ENCODE measurements around the gene TTLL5.
"Not testable (repeated sequence)": the region's sequence is repeated elsewhere in the genome, so short reads cannot be mapped to it uniquely, and the experiment has no call there.

Gene TTLL5

DNA sequence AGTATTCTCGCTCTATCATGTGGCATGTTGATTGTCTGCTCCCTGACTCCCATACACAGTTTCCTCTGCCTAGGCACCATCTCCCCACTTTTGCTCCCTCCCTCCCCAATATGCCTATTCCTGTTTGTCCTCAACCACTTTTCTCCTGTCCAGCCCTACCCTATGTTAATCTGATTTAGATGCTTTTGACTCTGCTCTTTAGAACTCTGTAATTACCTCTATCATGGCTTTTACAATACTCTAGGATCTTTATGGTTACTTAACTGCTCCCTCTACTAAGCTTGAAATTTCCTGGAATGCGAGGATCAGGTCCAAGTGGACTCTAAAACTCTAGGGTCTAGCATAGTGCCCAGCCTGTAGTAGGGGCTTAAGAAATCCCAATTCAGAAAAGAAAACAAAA is 252.1 kb downstream of the TTLL5 start:
- DNase-seq (ENCODE audit: low read depth, low spot score) = no peak

DNA sequence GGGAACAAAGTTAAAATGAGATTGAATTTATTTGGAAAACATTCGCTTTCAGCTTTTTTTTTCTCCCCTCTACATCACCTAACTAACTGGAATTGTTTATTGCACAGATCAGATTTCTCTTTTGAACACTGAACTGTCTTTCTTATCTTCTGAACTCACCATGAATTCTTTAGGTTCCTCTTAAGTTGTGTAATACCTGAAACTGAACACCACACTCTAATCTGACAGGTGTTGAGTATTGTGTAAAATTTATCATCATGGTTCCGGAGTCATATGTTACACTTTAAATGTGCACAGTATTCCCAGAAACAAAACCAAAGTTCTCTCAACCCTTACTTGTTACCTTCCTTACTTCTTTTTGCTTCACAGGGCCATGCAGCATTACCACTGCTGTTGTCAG is 254.0 kb downstream of the TTLL5 start:
- DNase-seq (ENCODE audit: low read depth, low spot score) = no peak

DNA sequence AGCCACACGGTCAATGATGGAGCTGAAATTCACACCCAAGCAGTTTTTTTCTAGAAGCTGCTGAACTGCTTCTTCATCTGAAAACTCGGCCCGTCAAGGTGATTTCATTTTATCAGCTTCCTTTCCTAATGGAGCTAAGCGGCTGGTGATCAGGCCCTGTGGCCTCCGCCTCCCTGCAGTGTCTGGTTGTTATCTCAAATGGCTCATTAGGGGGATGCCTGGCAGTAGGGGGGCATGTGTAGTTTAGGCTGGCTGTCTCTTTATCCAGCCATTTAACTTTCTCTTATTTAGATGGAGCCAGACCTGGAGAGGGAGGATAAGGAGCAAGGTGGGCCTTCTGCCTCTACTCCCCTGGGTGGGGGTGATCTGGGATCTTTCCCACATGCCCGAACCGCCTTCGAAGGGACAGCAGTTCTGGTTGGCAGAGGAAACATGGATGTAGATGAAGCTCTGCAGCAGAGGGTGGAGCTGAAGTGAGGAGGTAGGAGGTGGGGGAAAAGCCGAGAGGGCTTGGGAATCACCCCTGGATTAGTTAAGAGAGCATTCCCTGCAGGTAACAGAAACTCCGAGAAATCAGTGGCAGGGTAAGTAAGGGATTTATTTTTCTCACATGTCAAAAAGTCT is 256.4 kb downstream of the TTLL5 start:
- DNase-seq (ENCODE audit: low read depth, low spot score) = peak; percentile 36

DNA sequence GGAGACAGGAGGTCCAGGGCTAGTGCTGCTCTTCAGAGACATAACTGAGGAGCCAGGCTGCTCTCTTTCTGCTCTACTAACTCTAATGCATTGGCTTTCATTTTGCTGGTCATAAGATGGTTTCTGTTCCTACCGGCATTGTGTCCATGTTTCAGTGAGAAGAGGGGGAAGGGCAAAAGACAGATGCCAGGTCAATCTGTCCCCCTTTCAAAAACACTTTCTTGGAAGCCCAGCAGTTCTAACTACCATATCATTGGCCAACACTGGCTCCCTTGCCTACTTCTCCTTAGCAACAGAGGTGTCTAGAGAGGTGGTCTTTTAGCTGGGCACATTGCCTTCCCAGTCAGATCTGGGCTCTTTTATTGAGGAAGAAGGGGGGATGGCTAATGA is 256.9 kb downstream of the TTLL5 start:
- DNase-seq (ENCODE audit: low read depth, low spot score) = no peak

DNA sequence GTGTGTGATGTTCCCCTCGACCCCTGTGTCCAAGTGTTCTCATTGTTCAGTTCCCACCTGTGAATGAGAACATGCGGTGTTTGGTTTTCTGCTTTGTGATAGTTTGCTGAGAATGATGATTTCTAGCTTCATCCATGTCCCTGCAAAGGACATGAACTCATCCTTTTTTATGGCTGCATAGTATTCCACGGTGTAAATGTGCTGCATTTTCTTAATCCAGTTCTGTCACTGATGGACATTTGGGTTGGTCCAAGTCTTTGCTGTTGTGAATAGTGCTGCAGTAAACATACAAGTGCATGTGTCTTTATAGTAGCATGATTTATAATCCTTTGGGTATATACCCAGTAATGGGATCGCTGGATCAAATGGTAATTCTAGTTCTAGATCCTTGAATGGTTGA is 259.4 kb downstream of the TTLL5 start:
- not testable (repeated sequence) for DNase-seq (ENCODE audit: low read depth, low spot score)

DNA sequence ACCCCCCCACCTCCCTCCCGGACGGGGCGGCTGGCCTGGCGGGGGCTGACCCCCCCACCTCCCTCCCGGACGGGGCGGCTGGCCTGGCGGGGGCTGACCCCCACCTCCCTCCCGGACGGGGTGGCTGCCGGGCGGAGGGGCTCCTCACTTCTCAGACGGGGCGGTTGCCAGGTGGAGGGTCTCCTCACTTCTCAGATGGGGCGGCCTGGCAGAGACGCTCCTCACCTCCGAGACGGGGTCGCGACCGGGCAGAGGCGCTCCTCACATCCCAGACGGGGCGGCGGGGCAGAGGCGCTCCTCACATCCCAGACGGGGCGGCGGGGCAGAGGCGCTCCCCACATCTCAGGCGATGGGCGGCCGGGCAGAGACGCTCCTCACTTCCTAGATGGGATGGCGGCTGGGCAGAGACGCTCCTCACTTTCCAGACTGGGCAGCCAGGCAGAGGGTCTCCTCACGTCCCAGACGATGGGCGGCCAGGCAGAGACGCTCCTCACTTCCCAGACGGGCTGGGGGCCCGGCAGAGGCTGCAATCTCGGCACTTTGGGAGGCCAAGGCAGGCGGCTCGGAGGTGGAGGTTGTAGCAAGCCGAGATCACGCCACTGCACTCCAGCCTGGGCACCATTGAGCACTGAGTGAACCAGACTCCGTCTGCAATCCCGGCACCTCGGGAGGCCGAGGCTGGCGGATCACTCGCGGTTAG is 264.2 kb downstream of the TTLL5 start:
- not testable (repeated sequence) for DNase-seq (ENCODE audit: low read depth, low spot score)

DNA sequence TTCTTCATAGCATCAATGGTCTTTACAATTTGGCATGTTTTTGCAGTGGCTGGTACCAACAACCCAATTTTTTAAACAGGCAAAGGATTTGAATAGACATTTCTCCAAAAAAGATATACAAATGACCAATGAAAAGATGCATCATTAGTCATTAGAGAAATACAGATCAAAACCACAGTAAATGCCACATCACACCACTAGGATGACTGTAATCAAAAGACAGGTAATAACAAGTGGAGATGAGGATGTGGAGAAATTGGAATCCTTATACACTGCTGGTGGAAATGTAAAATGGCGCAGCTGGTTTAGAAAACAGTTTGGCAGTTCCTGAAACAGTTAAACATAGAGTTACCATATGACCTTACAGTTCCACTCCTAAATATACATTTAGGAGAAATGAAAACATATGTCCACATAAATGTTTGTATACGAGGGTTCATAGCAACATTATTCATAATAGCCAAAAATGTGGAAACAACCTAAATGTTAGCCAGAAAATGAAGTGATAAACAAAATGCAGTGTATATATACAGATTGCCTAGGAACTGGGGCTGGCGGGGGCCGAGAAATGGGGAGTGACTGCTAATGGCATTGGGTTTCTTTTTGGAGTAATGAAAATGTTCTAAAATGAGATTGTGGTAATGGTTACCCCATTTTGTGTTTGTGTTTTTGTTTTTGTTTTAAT is 265.5 kb downstream of the TTLL5 start:
- DNase-seq (ENCODE audit: low read depth, low spot score) = no peak

DNA sequence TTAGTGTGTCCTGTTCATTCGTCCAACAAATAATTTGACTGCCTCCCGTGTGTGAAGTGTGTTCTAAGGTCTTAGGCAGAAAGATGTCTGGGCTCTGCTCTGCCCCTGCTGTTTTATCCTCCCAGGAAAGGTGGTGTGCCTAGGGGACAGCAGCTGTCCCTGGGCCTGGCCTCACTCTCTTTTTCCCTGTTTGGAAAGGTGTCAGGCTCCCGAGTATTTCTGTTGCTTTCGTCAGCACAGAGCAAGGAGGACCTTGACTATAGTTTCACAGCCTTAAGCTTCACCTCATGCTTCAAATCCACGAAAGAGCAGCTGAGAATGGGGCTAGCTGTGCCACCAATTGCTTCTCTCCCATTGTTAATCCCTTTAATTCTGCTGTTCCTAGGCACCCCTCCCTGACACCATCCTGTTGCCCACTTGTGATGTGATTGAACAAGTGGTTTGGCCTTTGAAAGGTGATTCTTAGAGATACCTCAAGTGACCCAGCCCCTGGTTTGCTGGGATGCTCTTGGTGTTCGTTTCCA is 266.6 kb downstream of the TTLL5 start:
- DNase-seq (ENCODE audit: low read depth, low spot score) = no peak

DNA sequence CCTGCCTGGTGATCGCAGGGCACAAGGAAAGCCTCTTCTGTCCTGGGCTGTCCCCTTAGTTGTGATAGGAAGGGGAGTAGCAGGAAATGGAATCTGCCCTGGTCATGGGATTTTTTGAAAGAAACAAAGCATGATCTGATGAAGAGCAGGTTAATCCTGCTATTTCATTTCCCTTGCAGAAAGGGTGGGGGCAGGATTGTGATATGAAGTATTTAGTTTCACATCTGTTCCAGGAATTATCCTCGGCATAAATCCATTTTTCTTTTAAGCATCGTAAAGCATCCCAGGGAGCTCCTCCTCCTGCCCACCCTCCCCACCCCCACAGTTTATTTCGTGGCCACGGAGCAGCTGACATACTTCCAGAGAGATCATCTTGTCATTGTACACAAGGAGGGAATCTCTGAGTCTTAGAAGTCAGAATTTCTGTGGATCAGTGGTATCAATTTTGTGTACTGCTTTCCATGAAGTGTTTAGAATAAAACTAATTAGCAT is 267.7 kb downstream of the TTLL5 start:
- DNase-seq (ENCODE audit: low read depth, low spot score) = no peak

DNA sequence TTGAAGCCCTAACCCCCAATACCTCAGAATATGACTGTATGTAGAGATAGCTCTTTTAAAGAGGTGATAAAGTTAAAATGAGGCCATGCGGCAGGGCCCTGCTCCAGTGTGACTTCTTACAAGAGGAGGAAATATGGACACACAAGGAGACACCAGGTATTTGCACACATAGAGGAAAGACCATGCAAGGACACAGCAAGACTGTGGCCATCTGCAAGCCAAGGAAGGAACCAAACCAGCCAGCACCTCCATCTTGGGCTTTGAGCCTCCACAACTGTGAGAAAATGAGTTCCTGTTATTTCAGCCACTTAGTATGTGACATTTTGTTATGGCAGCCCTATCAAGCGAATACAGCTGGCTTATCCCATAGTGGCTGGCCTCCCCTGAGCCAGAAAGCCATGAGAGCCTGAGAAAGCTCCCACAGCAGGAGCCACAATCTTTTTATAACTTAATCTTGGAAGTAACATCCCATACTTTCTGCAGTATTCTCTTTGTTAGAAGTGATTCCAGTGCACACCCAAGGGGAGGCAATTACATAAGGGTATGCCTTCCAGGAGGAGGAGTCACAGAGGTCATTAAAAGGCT is 272.8 kb downstream of the TTLL5 start:
- DNase-seq (ENCODE audit: low read depth, low spot score) = no peak

DNA sequence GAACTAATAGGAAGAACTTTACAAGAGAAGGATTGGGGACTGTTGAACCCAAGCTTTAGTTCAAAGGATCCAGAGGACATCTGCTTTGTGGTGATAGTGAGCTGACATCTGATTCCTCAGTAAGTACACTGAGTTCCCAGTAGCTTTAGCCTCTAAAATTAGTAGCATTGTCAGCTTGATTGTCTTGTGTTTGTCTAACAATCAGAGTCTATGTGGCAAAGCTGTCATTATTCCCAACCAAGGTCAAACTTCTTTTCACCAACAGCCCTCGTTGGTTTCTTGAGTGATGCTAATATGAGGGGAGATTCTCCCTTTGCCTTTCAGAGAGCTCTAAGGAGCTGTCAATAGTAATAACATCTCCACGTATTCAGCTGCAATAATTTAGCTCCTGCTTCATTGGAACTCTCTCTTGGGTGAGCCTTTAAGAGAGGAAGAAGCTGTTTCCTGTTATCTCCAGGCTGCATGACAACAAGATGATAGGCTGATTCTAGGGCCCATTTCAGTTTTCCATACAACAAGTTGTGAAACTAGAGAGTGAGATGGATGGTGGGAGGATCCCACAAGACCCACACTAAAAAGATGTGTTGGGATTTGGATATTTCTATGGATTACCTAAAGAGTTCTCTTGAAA is 274.1 kb downstream of the TTLL5 start:
- no peak for DNase-seq (ENCODE audit: low read depth, low spot score)

DNA sequence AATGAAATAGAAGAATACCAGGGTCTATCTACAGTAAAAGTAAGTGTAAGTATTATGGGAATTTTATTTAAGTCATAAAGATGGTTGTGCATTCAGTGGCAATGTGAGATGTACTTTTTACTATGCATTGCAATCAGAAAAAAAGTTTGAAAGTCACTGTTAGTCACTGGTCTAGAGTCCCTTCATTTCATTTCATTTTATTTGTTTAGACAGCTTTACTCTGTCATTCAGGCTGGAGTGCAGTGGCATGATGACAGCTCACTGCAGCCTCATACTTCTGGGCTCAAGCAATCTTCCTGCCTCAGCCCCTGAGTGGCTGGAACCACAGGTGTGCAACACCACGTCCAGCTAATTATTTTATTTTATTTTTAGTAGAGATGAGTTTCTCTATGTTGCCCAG is 278.2 kb downstream of the TTLL5 start:
- DNase-seq (ENCODE audit: low read depth, low spot score) = no peak

DNA sequence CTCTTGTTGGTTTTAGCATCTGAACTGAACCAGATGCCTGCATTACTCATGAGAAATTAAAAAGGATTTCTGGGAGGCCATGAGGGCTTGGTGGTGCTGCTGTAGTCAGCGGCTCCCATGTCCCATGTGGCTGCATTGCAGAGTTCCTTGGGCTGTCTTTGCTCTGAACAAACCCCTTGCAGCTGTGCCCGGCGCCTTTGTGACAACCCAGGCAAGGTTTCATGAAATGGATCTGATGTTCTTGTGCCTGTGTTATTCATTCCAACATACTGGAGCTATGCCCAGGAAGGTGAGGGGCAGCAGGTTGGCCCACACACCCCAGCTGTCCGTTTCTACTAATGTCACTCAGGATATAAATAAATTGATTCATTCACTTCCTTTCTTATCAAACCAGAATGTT is 280.0 kb downstream of the TTLL5 start:
- no peak for DNase-seq (ENCODE audit: low read depth, low spot score)

DNA sequence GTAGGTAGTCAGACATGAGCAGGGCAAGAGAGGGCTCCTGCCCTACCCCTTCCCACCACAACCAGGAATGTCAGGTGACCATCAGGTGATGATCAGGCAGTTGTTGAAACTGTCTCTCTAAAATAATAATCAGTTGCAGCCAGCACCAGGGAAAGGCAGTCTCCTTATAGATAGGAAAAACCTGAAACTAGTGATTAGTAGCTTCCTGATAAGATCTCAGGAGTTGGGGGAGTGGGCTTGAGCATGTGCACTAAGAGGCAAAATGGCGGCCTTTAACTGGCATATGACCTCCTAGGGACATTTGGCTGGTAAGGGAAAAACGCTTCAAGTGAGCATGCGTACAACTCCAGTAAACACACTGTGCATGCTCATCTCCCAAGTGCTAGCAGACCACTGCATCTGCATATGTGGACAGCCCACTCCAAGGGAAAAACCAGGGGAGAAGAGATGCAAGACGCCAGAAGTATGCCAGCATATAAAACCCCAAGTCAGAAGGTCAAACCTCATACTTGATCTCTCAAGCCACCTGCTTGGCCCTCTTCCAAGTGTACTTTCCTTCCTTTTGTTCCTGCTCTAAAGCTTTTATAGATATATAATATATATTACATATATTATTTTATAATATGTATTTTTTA is 283.7 kb downstream of the TTLL5 start:
- no peak for DNase-seq (ENCODE audit: low read depth, low spot score)

DNA sequence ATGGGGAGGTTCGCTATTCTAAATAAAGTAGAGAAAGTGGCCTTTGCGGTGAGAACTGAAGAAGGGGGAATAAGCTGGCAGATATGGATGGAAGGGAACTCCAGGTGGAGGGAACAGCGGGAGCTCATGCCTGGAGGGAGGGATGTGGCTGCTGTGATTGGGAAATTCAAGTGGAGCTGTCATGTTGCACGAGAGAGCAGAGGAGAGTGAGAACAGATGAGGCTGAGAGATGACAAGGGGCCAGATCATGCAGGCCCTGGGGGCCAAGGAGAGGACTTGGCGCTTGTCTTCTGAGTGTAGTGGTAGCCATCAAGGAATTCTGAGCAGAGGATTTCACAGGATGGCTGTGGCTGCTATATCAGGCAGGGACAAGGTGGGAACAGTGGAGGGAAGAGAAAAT is 285.7 kb downstream of the TTLL5 start:
- peak; percentile 92 for DNase-seq (ENCODE audit: low read depth, low spot score)

DNA sequence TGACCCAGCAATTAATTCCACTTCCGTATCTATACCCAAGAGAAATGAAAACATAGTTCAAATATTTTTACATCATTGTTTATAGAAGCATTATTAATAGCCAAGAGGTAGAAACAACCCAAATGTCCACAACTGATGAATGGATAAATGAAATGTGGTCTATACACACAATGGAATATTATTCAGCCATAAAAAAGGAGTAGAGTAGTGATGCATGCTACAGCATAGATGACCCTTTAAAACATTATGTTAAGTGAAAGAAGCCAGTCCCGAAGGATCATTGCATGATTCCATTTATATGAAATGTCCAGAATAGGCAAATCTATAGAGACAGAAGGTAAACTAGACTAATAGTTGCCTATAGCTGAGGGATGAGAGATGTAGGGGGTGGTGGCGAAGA is 291.4 kb downstream of the TTLL5 start:
- no peak for DNase-seq (ENCODE audit: low read depth, low spot score)

DNA sequence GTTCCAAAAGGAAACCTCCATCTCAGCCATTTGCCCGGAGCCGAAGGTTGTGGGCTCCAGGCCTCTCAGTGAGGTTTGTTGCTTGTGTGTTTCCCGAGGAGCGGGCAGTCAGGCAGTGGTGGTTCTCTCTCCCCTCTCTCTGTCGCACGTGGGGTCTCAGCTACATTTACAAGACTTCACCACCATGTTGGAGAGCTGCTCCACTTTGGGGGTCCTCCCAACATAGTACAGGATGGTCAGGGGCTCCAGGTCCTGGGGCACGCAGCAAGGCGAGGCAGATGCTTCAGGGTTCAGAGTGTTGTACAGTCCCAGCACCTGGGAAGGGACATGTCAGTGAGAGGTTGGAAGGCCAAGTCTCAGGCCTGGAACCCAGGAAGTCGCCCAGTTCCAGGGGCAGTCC is 298.0 kb downstream of the TTLL5 start:
- DNase-seq (ENCODE audit: low read depth, low spot score) = no peak

DNA sequence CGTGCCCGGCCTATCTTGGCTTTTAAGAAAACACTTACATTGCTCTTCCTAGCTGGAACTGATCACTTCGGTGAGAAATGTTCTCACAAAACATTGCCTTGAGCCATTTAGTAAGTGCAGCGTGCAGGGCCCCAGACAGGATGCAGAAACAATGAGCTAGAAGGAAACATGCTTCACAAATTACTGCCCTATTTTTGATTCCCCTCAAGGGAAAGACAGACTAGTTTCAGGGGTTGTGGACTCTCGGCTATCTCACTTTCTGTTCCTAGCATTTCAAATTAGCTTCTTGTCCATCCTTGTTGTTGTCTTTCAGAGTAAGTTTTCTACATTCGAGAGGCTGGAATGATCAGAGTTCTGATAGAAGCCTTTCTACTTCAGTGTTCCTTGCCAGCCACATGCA is 299.2 kb downstream of the TTLL5 start:
- no peak for DNase-seq (ENCODE audit: low read depth, low spot score)

DNA sequence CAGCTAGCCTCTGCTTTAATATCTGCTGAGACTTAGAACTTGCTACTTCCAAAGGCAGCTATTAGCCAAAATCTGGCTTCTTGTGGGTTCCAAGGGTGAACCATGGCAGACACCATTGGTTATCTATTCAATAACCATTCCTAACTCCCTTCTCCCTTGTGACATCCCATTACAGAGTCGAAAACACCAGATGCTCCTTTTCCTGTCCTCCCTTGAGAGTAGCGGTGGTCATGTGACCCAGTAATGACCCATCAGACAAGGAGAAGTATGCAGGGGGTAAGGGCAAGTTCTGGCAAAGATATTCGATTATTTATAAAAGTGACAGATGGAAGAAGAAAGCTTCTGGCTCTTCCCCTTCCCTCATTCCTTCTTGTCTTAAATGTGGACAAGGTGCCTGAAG is 300.6 kb downstream of the TTLL5 start:
- no peak for DNase-seq (ENCODE audit: low read depth, low spot score)

DNA sequence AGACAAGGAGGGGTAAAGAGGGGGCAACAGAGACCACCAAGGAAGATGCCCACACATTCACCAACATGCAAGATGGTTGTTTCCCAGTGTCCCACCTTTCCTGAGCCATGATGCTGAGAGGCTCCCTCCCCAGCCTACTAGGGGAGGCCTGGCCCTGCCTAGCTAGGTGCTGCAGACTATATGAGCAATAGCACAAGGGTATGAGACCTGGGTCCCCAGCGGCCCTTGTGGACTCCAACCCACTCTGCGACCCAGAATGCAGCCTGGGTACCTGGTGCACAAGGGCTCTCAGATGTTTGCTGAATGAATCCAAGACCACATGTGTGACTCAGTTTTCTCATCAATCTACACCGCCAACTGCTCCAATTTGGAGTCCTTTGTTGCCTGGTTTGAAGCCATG is 306.8 kb downstream of the TTLL5 start:
- no peak for DNase-seq (ENCODE audit: low read depth, low spot score)

DNA sequence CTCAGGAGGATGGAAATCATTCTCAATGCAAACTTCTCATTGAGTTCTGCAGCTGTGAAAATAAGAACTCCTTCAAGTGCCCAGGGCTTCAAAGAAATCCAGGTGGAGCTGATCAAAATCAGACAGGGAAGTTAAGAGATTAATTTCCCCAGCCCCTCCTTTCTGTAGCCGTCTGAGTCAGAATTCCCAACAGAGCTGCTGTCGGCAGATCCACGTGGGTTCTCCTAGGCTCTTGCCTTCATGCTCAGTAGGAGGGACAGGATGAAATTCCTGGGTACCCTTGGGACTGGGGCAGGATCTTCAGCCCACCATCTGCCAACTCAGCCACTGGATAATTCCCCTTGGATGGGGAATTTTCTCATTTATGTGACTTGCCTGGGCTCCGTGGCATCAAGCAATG is 307.4 kb downstream of the TTLL5 start:
- DNase-seq (ENCODE audit: low read depth, low spot score) = no peak
